NCI-H1694 (cell line): Measurements from ENCODE around the gene MED16.
"Not testable (repeated sequence)": the region's sequence is repeated elsewhere in the genome, so short reads cannot be mapped to it uniquely, and the experiment has no call there.

Experiments used
- DNase-seq: peaks from one replicate; lab custom pipeline; 2025; lab: John Stamatoyannopoulos, UW

Gene MED16

DNA sequence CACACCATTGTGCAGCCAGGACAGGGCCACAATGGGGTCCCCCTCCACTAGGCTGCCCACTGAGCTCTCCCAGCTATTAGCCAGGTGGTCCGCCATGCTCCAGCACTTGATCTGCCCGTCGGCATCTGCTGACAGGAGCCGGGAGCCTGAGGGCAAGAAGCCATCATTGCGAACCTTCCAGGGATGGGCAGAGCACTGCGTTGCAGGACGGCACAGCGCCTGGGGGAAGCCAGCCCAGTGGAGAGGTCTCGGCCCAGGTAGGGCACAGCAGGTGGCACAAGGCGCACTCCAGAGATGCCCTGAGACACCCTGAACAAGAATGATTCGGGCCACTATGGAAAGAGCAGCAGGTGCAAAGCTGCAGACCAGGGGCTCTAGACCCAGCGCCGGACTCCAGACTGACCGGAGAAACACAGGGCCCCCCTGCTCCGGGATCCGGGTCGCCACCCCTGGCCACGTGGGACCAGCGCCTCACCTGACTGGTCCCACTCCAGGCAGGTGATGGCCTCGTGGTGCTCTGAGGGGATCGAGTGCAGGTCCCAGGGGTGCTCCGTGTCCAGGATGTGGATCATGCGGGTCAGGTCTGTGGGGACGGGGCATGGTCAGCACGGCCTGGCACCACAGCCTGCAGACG is 3.2 kb downstream of the MED16 start:
- no peak for DNase-seq

DNA sequence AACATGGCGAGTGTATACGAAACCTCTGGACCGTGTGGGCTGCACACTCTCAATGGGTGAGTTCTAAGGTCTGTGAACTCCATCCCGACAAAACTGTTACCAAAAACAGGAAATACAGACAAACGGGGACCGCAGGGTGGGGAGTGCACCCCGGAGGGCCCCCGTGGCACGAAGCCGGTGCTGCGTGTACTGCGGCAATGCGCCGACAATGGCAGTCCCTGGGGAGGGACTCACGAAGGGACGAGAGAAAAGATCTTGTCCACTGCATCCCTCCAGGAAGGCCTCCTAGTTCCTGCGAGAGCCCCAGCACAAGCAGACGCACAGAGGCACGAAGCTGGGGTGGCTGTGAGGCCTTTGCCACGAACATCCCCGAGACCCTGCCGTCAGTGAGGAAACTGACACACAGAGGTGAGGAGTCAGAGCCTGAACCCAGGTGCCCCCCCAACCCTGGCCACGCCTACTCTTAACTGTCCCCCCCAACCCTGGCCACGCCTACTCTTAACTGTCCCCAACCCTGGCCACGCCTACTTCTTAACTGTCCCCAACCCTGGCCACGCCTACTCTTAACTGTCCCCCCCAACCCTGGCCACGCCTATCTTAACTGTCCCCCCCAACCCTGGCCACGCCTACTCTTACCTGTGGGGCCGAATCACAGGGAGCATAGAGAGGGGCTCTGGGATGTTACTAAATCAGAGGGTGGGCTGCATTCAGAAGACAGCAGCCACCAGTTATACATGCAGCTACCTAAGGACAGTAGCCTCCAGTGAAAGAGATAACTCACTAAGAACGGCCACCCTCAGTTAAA is 4.2 kb downstream of the MED16 start:
- no peak for DNase-seq

DNA sequence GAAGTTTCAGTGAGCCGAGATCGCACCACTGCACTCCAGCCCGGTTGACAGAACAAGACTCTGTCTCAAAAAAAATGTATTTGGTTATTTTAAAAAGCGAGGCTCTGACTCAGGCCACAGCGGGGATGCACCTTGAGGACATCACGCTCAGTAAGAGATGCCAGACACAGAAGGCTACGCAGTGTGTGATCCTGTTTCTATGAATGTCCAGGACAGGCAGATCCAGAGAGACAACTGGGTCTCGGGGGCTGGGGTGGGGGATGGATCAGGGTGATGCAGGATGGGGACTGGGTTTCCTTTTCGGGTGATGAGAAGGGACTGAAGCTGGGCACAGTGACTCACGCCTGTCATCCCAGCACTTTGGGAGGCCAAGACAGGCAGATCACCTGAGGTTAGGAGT is 5.4 kb downstream of the MED16 start:
- DNase-seq: no peak

DNA sequence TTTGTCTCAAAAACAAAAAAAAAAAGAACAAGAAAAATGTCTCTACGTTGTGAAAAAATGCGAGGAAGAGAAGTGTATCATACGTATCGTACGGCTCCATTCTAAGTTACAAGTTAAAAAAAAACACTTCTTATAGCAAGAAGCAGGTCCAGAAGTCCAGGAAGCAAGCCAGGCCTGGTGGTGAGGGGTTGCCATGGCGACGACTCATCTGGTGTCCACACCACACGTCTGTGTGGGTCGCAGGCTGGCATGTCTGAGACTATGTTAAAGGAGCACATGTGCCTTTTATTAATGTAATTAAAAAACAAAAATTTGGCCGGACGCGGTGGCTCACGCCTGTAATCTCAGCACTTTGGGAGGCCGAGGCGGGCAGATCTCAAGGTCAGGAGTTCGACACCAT is 5.9 kb downstream of the MED16 start:
- DNase-seq: no peak

DNA sequence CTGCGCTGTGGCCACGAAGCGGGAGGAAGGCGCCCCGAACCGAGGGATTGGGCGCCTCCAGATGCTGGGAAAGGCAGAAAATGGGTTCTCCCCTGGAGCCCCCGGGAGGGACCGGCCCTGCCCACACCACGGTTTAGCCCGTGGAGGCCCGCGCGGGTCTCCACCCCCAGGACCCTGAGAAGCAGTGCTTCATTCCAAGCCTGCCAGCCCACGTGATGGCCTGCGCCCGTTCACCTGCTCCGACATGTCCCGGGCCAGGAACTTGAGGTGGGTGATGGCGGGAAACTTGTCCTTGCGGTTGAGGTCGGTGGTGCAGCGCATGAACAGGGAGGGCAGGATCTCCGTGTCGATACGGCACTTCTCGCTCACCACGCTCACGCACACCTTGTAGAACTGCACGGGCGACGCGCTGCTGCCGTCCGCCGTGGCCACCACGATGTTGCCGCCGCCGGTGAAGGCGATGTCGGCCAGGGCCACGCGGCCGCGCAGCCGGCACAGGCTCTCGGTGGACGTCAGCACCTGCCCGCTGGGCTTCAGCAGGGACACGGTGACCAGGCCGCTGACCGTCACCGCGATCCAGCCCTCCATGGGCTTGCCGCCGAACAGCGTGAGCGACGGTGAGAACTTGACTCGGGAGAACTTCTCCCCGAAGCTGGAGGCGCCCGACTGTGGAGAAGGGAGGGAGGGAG is 7.3 kb downstream of the MED16 start:
- no peak for DNase-seq

DNA sequence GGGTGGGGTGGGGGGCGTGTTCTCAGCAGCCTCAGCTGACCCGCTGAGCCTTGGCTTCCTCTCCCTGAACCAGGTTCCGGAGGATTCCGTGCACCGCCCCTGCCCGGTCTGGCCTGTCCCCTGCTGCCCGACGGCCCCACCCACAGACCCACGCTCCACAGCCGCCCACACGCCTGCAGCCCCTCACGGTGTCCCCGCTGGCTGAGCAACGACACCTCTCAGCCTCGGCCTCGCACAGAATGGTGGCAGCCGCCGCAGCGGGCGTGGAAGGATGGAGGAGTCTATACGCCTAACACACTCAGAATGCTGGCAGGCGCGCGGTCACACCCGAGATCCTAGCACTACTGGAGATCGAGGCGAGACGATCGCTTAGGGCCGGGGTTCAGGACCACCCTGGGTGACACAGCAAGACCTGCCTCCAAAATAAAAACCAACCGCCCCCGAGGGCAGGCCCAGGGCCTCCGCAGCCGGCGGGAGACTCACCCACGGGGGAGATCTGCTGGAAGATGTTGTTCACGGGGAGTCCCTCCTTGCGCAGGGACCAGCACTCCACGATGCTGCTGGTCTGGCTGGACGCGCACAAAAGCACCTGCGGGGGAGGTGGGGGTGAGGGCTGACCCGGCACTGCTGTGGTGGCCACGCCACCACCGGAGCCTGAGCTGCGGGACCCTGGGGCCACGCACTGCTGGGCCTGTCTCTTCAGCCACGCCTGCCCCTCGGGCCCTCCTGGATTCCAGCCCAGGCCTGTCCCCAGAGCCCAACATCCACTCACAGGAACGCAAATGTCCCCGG is 8.4 kb downstream of the MED16 start:
- no peak for DNase-seq

DNA sequence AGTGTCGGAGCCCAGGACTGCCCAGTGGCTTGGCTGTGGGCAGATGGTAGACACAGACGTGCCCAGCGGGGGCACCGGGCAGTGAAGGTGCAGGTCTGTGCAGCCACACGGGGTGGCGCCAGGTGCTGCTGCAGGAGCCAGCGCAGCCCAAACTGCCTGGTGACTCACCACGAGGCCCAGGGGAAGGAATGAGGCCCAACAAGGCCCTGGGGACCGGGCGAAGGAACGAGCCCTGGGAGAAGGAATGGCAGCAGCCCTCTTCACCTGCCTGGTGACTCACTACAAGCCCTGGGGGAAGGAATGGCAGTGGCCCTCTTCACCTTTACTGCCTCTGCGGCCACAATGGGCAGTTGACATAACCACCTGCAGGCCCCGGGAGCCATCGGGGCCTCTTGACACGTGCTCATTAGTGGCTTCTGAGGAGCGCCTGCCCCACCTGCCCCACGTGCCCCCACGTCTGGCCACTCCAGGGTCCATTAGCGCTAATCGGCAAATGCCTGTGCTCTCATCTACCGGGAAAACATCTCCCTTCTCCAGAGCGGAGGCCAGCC is 9.3 kb downstream of the MED16 start:
- DNase-seq: no peak

DNA sequence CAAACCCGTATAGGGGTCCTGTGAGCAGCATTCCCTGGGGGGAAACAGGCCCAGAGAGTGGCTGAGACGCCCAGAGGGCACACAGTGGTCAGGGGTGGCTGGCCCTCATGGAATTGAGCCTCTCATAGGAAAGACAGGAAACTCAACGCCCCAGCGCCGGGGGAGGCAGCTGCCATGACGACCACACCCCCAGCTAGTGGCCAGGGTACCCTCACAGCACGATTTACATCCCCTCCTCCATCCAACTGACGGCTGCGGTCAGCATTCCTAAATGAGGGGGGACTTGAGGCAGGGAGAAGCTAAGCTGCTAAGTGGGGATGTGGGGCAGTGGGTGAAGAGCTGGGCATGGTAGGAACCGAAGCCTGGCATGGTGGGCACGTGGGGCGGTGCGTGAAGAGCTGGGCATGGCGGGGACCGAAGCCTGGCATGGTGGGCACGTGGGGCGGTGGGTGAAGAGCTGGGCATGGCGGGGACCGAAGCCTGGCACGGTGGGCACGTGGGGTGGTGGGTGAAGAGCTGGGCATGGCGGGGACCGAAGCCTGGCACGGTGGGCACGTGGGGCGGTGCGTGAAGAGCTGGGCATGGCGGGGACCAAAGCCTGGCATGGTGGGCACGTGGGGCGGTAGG is 10.0 kb downstream of the MED16 start:
- DNase-seq: no peak

DNA sequence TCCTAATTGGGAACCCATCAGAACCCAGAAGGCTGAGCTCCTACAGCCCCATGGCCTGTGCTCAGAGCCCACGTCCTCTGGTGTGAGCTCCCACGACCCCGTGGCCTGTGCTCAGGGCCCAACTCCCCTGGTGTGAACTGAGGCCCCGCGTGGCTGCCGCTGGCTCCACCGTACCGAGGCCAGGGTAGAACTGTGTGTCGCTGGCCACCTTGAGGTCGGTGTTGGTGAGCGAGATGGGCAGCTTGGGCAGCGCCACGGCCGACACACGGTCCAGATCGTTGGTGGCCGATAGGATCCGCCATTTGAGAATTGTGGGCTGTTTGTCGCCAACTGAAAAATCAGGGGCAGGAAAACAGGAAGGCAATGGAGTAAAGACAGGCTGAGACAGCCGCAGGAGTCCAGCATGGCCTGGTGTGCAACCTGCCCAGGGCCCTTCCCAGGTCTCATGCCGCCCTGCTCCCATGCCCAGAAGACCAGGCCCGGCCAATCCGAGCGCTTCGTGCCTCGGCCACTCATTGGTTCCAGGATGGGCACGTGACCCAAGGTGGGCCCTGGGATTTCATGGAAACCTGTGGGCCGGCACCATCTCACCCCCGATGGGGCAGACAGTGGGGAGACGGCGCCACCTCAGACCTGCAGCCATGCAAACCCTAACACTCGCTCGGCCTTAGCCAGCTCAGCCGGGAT is 11.5 kb downstream of the MED16 start:
- no peak for DNase-seq

DNA sequence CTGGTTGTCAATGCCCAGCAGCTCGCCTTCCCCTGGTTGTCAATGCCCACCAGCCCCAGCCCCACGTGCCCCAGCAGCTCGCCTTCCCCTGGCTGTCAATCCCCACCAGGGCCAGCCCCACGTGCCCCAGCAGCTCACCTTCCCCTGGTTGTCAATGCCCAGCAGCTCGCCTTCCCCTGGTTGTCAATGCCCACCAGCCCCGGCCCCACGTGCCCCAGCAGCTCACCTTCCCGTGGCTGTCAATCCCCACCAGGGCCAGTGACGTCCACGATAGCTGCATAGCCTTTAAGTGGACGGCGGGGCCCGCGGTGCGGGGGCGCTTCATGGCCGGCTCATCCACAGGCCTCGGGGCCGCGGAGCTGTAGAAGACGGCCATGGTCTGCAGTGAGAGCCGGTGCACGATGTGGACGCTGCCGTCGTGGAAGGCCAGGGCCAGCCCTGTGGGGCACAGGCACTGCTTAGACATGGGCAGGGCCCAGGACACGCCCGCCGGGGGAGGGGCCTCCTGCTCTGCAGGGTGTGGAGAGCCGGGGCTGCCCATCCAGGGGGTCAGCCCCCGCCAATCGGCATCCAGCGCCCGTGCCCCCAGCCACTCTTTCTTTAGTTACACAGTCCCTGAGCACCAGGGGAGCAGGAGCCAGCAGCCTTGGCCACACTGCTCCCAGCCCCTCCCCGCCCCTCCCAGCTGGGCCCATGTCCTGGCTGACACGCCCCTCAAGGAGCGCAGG is 13.1 kb downstream of the MED16 start:
- DNase-seq: no peak

DNA sequence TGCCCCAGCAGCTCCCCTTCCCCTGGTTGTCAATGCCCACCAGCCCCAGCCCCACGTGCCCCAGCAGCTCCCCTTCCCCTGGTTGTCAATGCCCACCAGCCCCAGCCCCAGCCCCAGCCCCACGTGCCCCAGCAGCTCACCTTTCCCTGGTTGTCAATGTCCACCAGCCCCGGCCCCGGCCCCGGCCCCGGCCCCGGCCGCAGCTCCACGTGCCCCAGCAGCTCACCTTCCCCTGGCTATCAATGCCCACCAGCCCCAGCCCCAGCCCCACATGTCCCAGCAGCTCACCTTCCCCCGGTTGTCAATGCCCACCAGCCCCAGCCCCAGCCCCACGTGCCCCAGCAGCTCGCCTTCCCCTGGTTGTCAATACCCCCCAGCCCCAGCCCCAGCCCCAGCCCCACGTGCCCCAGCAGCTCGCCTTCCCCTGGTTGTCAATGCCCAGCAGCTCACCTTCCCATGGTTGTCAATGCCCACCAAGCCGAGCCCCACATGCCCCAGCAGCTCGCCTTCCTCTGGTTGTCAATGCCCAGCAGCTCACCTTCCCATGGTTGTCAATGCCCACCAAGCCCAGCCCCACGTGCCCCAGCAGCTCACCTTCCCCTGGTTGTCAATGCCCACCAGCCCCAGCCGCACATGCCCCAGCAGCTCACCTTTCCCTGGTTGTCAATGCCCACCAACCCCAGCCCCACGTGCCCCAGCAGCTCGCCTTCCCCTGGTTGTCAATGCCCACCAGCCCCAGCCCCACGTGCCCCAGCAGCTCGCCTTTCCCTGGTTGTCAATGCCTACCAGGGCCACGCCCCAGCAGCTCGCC is 14.0 kb downstream of the MED16 start:
- DNase-seq: not testable (repeated sequence)

DNA sequence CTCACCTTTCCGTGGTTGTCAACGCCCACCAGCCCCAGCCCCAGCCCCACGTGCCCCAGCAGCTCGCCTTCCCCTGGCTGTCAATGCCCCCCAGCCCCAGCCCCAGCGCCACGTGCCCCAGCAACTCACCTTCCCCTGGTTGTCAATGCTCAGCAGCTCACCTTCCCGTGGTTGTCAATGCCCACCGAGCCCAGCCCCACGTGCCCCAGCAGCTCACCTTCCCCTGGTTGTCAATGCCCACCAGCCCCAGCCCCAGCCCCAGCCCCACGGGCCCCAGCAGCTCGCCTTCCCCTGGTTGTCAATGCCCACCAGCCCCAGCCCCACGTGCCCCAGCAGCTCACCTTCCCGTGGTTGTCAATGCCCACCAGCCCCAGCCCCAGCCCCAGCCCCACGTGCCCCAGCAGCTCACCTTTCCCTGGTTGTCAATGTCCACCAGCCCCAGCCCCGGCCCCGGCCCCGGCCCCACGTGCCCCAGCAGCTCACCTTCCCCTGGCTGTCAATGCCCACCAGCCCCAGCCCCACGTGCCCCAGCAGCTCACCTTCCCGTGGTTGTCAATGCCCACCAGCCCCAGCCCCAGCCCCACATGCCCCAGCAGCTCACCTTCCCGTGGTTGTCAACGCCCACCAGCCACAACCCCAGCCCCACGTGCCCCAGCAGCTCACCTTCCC is 14.9 kb downstream of the MED16 start:
- not testable (repeated sequence) for DNase-seq

DNA sequence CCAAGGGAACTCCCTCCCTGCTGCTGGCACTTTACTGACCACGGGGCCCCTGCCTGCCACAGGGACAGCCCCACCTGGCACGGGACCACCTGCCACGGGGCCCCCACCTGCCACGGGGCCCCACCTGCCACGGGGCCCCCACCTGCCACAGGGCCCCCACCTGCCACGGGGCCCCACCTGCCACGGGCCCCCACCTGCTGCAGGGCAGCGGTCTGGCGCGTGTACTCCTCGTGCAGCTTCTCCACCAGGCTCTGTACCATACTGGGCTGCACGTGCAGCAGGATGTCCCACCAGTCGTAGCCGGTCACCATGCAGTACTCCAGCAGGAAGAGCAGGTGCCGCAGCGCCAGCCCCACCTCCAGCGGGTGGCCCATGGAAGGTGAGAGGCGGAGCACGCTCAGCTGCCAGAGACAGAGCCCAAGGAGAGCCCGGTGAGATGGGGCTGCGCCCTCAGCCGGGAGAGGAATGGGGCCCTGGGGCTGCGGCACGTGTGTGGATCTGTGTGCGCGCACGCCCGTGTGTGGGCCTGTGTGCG is 16.1 kb downstream of the MED16 start:
- DNase-seq: no peak

DNA sequence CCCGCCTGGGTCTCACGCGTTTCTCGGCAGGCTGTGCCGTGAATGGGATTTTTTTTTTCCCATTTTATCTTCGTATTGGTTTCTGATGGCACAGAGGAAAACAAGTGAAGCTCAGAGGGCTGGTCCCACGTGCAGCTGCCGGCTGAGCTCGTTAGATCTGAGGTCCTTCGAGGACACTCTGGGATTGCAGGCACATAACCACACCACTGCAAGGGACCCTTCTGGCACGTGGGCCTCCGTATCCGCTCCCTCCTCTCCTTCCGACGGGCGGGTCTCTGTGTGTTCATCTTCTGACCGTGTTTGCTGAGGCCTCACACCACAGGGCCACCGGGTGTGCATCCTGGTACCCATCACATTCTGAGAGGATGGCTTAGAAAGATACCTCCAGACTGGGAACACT is 16.9 kb downstream of the MED16 start:
- no peak for DNase-seq

DNA sequence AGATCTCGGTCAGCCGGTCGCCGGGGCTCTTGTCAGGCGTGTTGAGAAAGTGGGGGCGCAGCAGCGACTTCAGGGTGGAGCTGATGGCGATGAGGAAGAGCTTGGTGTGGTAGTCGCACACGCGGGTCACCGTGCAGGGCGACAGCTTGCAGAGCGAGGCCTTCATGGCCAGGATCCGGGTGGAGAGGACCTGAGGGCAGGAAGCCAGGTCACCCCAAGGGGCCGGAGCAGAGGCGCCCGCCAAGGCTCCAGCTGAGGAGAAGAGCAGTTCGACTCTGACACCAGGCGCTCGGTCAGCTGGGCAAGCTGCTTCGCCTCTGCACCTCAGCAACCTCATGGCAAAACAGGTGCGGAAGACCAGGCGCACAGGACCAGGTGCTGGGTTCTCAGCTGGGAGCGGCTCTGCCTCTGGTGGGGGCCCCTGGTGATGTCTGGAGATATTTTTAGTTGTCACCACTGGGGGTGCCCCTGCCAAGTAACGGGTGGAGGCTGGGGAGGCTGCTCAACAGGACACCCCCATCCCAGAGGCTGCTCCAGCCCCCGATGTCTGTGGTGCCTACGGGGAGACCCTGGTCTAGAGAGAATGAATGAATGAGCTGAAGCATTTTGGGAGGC is 17.6 kb downstream of the MED16 start:
- DNase-seq: no peak

DNA sequence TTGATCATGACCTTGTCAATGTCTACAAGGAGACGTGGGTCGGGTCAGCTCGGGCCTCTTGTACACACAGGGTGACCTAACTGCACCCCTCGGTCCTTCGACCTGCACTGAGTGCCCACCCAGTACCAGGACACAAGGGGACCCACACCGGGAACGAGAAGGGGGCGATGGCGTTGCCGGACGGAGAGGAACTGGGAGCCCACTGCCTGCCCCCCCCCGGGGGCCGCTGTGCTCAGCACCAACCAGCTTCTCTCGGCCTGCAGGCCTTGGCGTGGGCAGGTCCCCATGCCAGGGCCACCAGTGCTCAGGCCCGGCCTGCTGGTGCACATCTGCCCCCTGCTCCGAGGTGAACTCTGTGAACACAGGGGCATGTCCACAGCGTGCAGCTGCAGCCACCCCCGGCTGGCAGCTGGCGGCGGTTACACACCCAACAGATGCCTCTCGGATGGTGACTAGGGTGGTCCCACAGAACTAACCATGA is 19.4 kb downstream of the MED16 start:
- no peak for DNase-seq

DNA sequence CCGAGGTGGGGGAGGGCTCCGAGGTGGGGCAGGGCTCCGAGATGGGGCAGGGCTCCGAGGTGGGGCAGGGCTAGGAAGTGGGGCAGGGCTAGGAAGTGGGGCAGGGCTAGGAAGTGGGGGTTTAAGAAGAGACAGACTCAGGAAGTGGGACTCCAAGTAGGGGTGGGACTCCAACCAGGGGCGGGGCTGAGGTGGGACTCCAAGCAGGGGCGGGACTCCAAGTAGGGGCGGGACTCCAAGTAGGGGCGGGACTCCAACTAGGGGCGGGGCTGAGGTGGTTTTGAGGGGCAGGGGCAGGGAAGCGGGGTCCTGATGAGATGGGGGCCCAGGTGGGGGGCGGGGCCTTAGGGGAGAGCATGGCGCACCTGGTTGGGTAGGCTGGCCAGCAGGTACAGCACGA is 19.9 kb downstream of the MED16 start:
- DNase-seq: no peak
